Measurements from ENCODE around the gene KLHL36.

The KLHL36 gene

GRCh38 chr16:84648595-84649510, 542 bp downstream of the KLHL36 start:
- DNase-seq, result peak; percentile 83

- DNase-seq, result no peak
Observed at GRCh38 chr16:84649511-84649861, 1.2 kb downstream of the KLHL36 start.

GRCh38 chr16:84650062-84650991, 2.0 kb downstream of the KLHL36 start:
- no peak for DNase-seq

GRCh38 chr16:84652566-84652965, 4.3 kb downstream of the KLHL36 start:
- no peak for DNase-seq

GRCh38 chr16:84654238-84654637, 5.9 kb downstream of the KLHL36 start:
- DNase-seq, result no peak

GRCh38 chr16:84654998-84655397, 6.7 kb downstream of the KLHL36 start:
- DNase-seq, result no peak

- DNase-seq, result no peak
Observed at GRCh38 chr16:84656649-84657048, 8.3 kb downstream of the KLHL36 start.

GRCh38 chr16:84657229-84657837, 9.0 kb downstream of the KLHL36 start:
- DNase-seq, result no peak

- DNase-seq, result no peak
Observed at GRCh38 chr16:84658690-84659089, 10.4 kb downstream of the KLHL36 start.

- no peak for DNase-seq
Observed at GRCh38 chr16:84659656-84660300, 11.5 kb downstream of the KLHL36 start.

GRCh38 chr16:84660973-84661372, 12.7 kb downstream of the KLHL36 start:
- no peak for DNase-seq

- DNase-seq, result no peak
Observed at GRCh38 chr16:84661418-84662060, 13.2 kb downstream of the KLHL36 start.

GRCh38 chr16:84662471-84662870, 14.2 kb downstream of the KLHL36 start:
- DNase-seq, result no peak

- no peak for DNase-seq
Observed at GRCh38 chr16:84663433-84664101, 15.3 kb downstream of the KLHL36 start.

GRCh38 chr16:84665359-84665758, 17.0 kb downstream of the KLHL36 start:
- DNase-seq, result no peak

- DNase-seq, result no peak
Observed at GRCh38 chr16:84665843-84666242, 17.5 kb downstream of the KLHL36 start.

GRCh38 chr16:84667600-84668309, 19.4 kb downstream of the KLHL36 start:
- no peak for DNase-seq

- DNase-seq, result no peak
Observed at GRCh38 chr16:84670063-84670462, 21.8 kb downstream of the KLHL36 start.

GRCh38 chr16:84672276-84673202, 24.2 kb downstream of the KLHL36 start:
- DNase-seq, result peak; percentile 94

- DNase-seq, result no peak
Observed at GRCh38 chr16:84673203-84673535, 24.9 kb downstream of the KLHL36 start.
